Occipital lobe (tissue), 2 donors: Measurements from ENCODE around the gene KRT24. TPM values are rescaled to one million over a fixed set of nuclear protein-coding genes. Genes with fewer than 3 reads are reported as not detected.

Source experiments
- DNase-seq: peaks from one replicate; lab custom pipeline; 2025; lab: John Stamatoyannopoulos, UW
- total RNA-seq: library from RNA; depleted of rRNA; stranded (reverse); fragments of >200 nt; gene quantifications from one replicate; pipeline ENCODE4 v1.2.3, GENCODE V29; 2014

KRT24 gene
- total RNA-seq, 1 donor from 2014 or later: not detected

DNA sequence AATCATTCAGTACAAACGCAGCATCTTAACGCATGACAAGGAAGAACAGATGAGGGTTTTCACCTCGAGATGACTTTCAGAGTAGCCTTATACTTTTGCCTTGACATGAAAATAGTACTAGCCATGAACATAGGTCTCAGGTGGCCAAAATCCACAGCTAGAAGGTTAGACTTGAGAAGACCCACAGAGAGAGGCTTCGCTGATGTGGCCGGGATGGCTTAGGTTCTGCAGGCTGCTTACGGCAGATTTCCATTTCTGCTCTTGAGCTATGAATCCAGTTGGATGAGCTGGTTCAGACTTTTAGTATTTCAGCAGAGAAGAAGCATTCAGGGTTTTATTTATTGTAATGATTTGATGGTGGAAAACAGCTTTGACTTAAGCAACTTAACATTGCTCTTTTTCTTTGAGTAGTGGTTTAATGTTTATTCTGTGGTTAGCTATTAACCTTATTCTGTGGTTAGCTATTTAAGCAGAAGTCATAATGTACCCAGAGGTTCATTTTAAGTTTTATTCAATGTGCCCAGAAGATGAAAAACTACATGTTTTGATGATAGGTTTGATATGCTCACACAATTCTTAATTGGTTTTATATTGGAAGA lies 7.6 kb downstream of the KRT24 start:
- no peak for DNase-seq

DNA sequence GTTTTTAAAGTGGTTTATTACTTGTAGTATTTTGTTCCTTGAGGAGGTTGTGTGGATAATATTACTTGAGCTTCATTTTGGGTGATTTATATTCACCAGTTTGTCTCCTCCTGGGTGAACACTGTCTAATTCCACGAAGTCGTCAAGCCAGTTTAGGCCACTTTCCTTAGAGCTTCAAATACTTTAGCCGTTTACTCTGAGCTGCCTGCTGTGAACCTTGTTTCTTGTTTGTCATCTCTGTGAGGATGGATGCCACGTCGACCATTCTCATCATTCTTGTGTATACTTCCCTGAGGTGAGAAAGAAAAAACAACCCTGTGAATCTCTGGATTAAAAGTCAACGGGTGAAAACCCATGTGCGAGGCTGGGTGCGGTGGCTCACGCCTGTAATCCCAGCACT lies 9.0 kb downstream of the KRT24 start:
- no peak for DNase-seq

DNA sequence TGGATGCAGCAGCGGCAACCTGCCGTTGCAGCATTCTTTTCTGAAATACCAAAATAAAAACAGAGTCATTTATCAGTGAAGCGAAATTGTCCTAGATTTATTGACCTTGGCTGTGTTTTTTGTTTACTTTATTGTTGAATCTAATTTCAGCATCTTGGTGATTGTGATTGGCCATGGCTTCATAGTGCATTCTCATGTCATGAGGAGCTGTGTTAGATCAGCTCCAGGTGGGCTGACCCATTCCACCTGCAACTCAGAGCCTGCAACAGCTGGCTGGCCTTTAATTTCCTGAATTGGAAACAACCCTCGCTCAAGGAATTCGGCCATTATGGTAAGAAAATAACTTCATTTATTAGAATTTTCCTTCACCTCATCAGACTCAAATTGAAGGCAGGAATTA lies 16.4 kb downstream of the KRT24 start:
- DNase-seq: no peak

DNA sequence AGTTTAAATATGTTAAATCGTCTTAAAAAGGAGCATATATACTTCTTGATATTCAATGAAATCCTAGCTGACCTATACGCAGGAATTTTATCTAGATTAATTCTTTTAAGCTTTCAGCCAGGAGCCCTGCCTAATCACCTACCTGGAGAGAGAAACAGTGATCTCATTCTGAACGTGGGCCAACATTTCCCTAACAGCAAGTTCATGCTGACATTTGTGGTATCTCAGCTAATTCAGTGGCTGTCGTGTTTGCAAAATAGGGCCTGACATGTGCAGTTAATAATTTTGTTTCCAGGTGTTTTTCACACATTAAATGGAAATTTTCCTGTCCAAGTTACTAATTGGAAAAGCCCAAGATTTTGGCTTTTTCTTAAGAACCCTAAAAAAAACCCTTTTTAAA lies 17.4 kb downstream of the KRT24 start:
- no peak for DNase-seq

DNA sequence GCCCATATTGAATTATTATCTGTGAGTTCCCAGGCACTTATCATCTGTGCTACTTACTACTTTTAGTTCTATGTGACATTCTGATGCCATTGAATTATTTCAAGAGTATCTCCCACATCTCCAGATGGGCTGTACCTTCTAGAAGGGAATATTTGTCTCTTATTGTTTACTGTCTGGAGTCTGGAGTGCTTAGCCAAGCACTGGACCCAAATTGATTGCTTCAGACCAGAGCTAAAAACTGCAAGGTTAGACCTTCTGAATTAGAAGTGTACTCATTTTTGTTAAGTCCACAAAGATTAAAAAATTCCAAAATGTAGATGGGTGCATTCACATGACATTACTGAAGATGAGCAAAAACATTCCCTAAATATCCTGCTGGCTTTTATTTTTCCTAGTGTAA lies 22.6 kb downstream of the KRT24 start:
- no peak for DNase-seq

DNA sequence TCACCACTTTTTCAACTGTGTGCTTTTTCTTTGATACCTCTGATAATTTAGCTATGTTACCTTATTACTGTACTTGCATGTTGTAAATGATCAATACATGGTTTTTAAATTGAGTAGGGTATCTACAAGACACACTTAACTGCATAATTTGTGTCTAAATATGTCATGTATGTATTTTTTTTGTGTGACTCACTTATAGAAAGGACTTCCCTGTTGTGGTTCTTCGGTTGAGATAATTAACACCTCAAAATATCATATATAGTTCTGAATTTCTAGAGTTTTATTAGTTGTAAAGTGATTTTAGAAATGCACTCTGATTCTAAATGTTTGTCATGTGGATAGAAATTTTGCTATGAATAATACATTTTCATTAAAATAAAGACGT lies 24.0 kb downstream of the KRT24 start:
- DNase-seq: no peak

DNA sequence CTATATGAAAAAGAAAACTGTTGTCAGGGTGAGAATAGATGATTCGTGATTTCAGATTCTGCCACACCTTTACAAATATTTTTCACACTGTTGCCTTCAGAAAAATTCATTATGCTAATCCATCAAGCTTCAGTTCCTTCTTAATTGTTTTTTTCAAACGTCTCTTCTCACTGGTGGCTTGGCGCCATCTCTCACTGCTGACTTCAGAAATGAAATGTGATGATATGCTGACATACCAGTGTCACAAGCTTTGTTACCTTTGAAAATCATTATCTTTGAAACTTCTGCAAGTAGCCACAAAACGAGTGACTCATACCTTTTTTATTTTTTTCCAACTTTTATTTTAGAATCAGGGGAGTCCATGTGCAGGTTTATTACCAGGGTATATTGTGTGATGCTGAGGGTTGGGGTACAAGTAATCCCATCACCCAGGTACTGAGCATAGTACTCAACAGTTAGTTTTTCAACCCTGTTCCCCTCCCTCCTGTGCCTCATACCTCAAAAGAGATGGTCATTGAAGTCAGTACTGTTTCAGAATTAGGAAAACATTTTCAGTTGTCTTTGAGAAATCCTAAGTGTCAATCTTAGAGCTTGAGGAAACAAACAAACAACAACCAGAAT lies 24.5 kb downstream of the KRT24 start:
- no peak for DNase-seq

DNA sequence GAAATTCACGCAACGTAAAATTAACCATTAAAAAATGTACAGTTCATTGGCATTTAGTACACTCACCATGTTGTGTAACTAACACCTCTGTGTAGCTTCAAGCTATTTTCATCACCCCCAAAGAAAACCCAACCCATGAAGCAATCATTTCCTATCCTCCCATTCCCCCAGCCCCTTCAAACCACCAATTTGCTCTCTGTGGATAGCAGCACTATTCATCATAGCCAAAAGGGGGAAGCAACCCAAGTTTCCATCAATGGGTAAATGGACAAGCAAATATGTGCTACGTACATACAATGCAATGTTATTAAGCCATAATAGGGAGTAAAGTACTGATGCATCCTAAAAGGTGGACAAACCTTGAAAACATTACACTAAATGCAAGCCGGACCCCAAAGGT lies 27.6 kb downstream of the KRT24 start:
- no peak for DNase-seq

DNA sequence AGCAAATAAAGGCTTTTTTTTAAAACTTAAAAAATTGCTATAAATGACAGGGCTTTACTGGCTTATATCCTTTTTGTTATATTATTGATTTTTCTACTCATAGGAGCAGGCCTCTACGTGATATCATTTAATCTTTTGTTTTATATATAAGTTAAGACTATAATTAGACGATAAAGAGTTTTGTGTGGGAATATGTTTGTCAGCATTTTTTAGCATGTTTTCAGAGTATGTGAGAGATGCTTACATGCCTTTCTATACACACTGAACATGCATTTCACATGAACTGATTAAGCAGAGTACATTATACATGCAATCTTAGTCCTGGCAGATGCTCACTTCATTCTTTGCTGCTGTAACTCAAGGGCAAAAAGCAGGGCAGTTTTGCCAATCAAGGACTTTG lies 30.9 kb downstream of the KRT24 start:
- no peak for DNase-seq

DNA sequence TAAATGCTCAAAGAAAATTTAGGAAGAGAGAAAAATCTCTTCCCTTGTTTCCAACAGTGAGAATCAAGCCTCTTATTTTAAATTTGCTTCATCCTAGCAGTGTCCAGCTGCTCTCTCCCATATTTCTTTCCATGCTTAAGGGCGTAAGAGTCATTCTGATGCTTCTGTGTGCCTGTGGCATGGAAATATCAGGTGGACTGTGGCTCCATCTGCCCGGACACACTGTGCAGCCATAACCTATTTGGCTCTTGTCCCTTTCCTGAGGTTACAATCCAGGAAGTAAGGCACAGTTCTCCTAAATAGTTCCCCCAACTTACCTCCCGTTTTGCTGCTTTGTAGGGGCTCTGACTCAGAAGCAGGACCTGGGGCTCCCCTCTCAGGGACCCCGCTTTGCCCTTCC lies 32.3 kb downstream of the KRT24 start:
- no peak for DNase-seq

DNA sequence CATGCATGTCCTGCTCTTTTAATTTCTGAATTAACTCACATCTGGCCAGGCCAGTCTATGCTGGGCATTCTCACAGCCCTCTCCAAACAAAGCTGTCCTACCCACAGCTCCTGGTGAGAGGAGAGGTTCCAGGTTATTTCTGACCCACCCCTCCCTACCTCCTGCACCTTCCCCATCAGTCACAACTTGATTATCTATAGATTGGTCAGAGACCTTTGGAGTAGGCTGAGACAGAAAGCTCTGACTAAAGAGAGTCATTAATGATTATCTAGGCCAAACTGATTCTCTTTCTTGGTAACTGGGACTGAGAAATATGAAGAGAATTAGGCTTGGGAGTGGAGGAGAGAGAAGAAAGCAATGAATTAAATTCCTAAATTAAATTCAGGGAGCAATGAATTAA lies 37.2 kb downstream of the KRT24 start:
- DNase-seq: no peak

DNA sequence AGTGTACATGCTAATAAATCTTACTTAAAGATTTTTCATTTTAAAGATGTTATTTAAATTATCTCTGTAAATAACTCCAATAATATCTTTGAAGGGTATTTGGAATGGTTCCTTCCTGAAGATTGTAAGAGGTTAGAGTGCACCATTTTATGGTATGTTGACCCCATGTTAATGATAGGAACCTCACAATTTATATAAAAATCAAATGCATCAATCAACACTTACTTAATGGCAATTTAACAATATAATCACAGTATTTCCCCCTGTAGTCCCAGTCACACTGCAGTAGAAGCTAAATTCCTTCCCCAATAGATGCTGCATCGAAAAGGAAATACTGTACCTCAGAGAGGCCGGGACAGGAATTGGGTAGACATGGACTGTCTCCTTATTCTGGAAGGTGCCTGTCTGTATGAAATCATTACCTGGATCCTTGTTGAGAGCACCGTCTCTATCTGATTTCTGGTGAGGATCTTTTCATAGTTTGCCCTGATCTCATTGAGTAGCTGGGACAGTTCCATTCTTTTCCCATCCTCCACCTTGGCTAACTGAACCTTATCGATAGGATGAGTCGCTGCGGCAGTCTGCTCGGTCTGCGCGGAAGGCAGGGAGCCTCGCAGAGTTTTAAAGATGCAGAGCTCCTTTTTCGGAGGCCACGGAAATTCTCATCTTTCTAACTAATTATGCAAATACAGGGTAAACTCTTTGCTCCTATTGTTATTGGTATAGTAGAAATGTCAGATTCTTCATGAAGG lies 38.8 kb downstream of the KRT24 start, which contains the start of gene KRT222:
TSS of gene KRT222 (minus strand) at position 596 of the 752 bp plus-strand sequence. CDS start at position 518, 78 bp downstream.
- DNase-seq: no peak

DNA sequence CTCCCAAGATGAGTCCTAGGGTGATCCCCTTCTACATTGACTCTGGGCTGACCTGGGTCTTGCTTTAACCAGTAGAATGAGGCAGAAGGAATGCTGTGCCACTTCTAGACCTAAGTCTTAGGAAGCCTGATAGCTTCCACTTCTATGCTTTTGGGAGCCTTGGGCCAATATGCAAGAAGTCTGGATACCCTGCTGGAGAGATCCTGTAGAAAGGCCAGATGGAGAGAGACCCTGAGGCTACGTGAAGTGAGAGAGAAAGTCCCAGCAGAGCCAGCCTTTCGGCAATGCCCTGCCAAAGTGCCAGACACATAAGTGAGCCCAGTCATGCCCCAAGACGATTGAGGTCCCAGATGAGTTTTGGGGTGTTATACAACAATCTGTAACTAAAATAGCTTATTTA lies 40.3 kb downstream of the KRT24 start:
- DNase-seq: no peak

DNA sequence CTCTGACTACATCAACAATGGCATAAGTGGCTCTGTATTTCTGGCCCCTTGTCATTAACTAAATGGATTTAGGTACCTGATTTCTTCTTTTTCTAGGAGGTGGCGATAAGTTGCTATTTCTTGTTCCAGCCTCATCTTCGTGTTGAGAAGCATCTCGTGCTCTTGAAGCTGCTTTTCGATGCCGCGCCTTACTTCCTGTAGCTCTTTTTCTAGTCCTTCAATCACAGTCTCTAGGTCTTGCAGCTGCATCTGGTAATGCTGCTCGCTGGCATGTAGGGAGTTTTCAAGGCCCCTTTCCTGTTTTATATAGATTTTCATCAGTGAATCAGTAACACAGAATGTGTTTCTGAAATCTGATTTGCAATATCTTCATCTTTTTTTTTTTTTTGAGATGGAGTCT lies 43.6 kb downstream of the KRT24 start:
- no peak for DNase-seq

DNA sequence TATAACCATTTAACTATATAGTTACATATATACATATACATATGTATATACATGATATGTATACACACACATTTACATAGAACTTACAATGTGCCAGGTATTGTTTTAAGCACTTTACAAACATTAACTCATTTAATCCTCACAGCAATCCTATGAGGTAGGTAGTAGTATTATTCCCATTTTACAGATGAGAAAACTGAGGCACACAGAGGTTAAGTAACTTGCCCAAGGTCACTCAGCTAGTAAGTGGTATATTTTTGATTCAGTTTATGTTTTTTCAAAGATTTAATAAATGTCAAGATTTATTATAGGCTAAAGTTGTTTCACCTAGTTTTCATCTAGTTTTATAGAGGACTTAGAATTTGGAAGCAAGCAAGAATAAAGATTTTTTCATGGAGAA lies 45.2 kb downstream of the KRT24 start:
- no peak for DNase-seq

DNA sequence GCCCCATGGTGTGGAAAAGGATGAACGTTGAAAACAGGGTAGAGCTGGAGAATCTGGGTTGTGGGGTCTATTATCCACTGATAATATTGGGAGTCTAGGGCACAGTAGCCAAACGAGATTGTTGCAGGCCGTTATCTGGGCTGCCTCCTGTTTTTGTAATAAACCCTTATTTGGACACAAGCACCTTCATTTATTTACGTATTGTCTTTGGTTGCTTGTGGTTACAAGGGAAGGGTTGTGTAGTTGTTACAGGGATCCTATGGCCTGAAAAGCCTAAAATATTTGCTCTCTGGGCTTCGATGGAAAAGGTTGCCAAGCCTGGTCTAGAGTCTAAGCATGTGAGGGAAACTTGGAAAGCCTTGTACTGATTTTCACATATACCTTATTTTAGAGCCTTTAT lies 51.6 kb downstream of the KRT24 start:
- DNase-seq: no peak

DNA sequence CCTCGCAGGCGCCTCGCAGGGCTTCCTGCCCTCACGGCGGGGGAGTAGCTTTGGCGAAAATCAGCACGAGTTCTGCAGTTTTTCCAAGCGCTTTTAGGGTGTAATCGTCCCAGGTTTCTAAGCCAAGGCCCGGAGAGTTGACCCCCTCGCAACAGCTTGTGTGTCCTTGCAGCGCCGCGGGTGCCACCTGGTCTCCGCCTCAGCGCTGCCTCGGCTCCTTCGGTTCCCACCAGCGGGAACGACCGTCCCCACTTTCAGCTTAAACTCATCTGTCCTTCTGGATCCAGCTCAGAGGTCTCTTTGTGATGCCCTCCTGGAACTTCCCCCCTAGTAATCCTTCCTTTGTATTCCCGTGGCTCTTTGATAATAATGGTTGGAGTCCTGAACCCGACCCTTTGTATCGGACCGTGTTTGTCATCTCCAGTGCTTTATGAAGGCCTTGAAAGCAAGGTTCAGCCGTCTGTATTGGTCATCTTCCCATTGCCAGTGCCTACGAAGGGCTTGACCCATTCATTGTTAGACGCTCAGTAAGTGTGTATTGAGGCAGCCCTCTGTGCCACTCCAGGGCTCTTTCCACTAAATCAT lies 55.1 kb downstream of the KRT24 start:
- no peak for DNase-seq

Other genes starting within 250 kb of the KRT24 start
- gene TNS4, start 202.1 kb downstream of the KRT24 start, total RNA-seq: not detected
- gene CCR7, start 138.3 kb downstream of the KRT24 start, total RNA-seq: not detected
- gene SMARCE1, start 55.9 kb downstream of the KRT24 start, total RNA-seq: 109 TPM
- 3.6 TPM for gene KRT222, start 38.6 kb downstream of the KRT24 start, total RNA-seq
- not detected for gene KRT25, start 51.6 kb upstream of the KRT24 start, total RNA-seq
- gene KRT26, start 68.4 kb upstream of the KRT24 start, total RNA-seq: not detected
- gene KRT27, start 78.8 kb upstream of the KRT24 start, total RNA-seq: not detected
- gene KRT28, start 96.2 kb upstream of the KRT24 start, total RNA-seq: not detected
- 1.9 TPM for gene KRT10, start 118.9 kb upstream of the KRT24 start, total RNA-seq
- not detected for gene KRT12, start 163.5 kb upstream of the KRT24 start, total RNA-seq
- gene KRT20, start 181.5 kb upstream of the KRT24 start, total RNA-seq: not detected
- gene KRT23, start 233.9 kb upstream of the KRT24 start, total RNA-seq: 0.16 TPM